Cardiac fibroblast (primary cell): ENCODE results near the gene FADD.

Experiments
- DNase-seq, 2 donors: peaks; one replicate each; pipeline versions ENCODE4 v3.0.0 to v3.0.0-alpha.2; 2010; ENCODE audit warnings: low read depth in 2 of 2
- H3K4me3 ChIP-seq, 2 donors: replicated peaks in 1 of 2; 1 replicate in 1 of 2; 2 replicates in 1 of 2; pipeline ENCODE4 v1.5.1; 2011; ENCODE audit warnings: low read depth in 2 of 2, low read length in 2 of 2, mild to moderate bottlenecking in 2 of 2, moderate library complexity in 1 of 2
- TF ChIP-seq, protein P1 (sequence below): IDR thresholded peaks from one replicate; pipeline ENCODE4 v1.5.1; 2011; ENCODE audit warnings: low read depth, mild to moderate bottlenecking, low read length, inconsistent platforms

FADD gene

DNA sequence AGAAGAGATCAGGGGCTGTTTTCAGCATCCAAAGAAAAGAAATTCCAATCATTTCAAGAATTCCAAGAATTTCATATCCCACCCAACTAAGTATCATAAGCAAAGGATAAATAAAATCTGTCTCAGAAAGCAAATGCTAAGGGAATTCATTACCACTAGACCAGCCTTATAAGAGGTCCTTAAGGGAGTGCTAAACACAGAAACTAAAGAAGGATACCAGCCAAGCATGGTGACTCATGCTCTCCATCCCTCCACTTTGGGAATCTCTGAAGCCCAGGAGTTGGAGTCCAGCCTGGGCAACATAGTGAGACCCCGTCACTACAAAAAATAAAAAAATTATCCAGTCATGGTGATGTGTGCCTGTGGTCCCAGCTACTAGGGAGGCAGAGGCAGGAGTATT lies 17.8 kb downstream of the FADD start:
- DNase-seq = peak; percentile 23 to 48
- TF ChIP-seq, protein P1, sequence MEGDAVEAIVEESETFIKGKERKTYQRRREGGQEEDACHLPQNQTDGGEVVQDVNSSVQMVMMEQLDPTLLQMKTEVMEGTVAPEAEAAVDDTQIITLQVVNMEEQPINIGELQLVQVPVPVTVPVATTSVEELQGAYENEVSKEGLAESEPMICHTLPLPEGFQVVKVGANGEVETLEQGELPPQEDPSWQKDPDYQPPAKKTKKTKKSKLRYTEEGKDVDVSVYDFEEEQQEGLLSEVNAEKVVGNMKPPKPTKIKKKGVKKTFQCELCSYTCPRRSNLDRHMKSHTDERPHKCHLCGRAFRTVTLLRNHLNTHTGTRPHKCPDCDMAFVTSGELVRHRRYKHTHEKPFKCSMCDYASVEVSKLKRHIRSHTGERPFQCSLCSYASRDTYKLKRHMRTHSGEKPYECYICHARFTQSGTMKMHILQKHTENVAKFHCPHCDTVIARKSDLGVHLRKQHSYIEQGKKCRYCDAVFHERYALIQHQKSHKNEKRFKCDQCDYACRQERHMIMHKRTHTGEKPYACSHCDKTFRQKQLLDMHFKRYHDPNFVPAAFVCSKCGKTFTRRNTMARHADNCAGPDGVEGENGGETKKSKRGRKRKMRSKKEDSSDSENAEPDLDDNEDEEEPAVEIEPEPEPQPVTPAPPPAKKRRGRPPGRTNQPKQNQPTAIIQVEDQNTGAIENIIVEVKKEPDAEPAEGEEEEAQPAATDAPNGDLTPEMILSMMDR = no peak
- H3K4me3 ChIP-seq = no peak overlapping the region

DNA sequence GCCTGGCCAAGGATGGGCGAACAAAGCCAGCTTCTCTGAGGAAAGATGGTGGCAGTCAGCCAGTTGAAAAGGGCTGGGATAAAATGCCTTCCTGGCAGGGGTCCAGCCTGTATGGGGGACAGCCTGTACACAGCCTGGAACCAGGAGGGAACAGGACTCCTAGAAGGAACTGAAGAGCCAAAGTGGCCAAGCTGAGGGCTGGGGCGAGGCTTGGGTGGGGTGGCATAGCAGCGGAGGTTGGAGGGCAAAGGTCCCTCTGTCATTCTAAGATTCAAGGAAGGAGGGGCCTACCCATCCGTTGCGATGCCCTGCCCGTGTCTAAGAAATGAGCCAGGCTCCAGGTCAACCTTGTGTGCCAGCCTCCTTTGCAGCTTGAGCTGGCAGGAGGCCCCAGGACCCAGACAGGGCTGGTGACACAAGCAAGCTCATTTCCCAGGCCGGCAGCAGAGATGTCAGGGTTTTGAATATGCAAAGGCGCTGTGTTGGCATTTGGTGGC lies 22.6 kb downstream of the FADD start:
- DNase-seq = peak in 1 of 2 donors; percentile 67
- TF ChIP-seq, protein P1 = no peak
- H3K4me3 ChIP-seq = no peak overlapping the region

DNA sequence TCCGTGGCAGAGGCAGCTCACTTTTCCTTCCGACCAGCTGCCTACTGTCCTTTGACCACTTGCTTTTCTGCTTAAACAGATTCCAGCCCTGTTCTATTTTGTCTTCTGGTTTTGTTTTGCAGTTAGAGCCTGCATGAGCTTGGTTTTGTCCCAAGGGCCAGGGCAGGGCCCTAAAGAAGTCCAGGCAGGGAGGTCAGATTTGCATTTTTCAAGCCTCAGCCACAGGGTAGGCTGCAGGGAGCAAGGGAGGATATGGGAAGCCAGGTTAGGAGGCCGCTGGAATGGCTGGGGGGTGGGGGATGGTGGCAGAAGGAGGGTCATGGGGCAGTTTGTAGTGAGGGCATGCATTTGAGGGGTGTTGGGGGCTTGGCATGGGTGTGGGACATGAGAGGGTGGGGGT lies 23.1 kb downstream of the FADD start:
- TF ChIP-seq, protein P1 = no peak
- DNase-seq = no peak
- H3K4me3 ChIP-seq = no peak overlapping the region

- TF ChIP-seq, protein P1 = peak; percentile 38
- no peak overlapping the region for H3K4me3 ChIP-seq
- DNase-seq = peak in 1 of 2 donors; percentile 43
These were observed 23.9 kb downstream of the FADD start for GRCh38 chr11:70226967-70227366.

- TF ChIP-seq, protein P1 = no peak
- H3K4me3 ChIP-seq = no peak overlapping the region
- DNase-seq = no peak
These were observed 26.6 kb downstream of the FADD start for GRCh38 chr11:70229737-70230136.

- TF ChIP-seq, protein P1 = no peak
These were observed 27.2 kb downstream of the FADD start for GRCh38 chr11:70230151-70230839.

More at GRCh38 chr11:70230151-70230839, 27.2 kb downstream of the FADD start:
- peak; percentile 26 to 38 for DNase-seq
- H3K4me3 ChIP-seq = no peak overlapping the region
